ENCODE results near the gene ADGRL1.
"Not testable (repeated sequence)": the region's sequence is repeated elsewhere in the genome, so short reads cannot be mapped to it uniquely, and the experiment has no call there.

GRCh38 chr19:14197288-14197687 lies 8.7 kb downstream of the ADGRL1 start:
- TF ChIP-seq CTCF (IDR thresholded peaks at IDR 0.05; ENCODE audit: extremely low read depth in 1 of 2, insufficient read depth in 1 of 2, low read depth in 1 of 2, low read length in 2 of 2); GATA2 (IDR thresholded peaks at IDR 0.05; ENCODE audit: insufficient read depth, insufficient read length, low read depth, low read length); EZH2 (IDR thresholded peaks at IDR 0.05; ENCODE audit: borderline replicate concordance, low read depth, low read length, severe bottlenecking); POLR2AphosphoS5 (IDR thresholded peaks at IDR 0.05; ENCODE audit: insufficient read depth, low read depth, low read length); POLR2A (IDR thresholded peaks at IDR 0.05; ENCODE audit: low read depth, low read length); FOS (IDR thresholded peaks at IDR 0.05; ENCODE audit: borderline replicate concordance, insufficient read depth, low read length); MAX (IDR thresholded peaks at IDR 0.05; ENCODE audit: insufficient read depth, insufficient read length); JUN (IDR thresholded peaks at IDR 0.05; ENCODE audit: borderline replicate concordance, insufficient read depth, insufficient read length, low read depth): not testable (repeated sequence)
